ENCODE measurements around the gene APOB. TPM values are rescaled to one million over a fixed set of nuclear protein-coding genes. Genes with fewer than 3 reads are reported as not detected.

Gene APOB
- total RNA-seq, 1 experiment from 2014 or later, result not detected

DNA sequence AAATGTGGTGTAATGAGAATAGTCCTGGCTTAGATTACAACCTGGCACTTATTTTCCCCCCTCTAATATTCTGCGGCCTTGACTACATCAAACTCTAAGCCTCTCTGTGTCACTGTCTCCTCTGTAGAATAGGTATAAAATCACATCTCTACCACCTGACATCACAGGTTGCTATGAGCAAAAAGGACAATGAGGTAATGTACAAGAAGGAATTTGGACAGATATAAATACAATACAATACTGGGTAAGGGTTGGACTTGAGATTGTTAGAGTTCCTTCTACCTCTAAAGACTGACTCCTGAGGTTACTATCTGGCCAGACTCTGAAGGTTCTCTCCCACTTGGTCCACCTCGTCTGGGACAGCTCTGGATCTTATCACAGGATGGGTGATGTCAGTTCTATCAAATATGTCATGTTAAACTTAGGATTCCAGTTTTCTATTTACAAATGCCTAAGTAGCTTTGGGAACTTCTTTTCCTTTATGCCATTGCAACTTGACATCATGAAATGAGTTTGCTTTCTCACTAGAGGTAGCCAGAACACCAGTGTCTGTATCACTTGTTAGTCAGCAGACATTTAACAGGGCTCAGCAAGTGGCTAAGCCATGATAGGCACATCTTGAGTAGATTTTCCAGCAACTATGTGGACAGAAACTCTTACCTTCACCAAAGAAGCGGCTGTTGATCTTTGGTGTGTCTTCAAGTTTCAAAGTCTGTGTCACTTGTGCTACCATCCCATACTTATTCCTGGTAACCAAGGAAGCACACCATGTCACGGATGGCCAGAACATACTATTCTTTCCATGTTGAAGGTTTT lies 9.5 kb downstream of the APOB start:
- TF ChIP-seq EZH2 (IDR thresholded peaks at IDR 0.05; ENCODE audit: low read length, unreplicated experiment), result no peak
- TF ChIP-seq EZH2phosphoT487 (IDR thresholded peaks at IDR 0.05; ENCODE audit: borderline replicate concordance, low read length), result no peak
- TF ChIP-seq CTCF (conservative IDR thresholded peaks at IDR 0.05; ENCODE audit: low read depth, low read length), result no peak
- POLR2A ChIA-PET (ENCODE audit: unreplicated experiment), result no interaction called here

DNA sequence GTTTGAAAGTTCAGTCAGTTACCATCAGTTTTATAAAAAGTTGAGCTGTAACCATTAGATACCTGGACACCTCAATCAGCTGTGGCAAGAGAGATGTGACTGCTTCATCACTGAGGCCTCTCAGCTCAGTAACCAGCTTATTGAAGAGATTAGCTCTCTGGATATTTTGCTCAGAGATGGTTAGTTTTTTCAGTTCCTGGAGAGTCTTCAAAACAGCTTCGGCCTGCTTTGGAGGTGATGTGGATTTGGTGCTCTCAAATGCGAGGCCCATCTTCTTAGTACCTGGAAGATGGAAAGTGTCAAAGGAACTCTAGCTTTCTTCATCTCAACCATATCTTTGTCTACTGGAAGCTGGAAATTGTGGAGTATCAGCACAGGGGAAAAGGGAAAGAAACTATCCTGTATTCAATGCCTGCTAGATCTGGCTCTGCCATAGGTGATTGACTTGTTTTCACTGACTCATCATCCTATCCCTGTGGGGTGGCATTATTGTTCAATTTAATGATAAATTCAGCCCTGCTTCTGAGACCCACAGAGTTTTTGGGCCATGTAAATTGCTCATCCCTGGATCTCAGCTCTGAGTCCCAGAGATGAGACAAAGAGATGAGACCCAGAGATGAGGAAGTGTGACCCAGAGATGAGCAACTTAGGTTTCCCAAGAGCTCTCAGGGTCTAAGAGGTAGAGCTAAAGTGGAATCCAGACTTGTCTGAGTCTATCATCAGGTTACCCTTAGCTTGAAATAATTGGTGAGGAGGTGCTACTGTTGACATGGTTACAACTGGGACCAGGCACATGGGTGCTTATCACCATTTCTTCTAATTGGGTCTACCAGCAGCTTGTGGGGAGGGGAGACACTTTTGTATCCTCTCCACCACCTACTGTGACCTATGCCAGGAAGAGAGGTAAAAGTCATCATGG lies 10.4 kb downstream of the APOB start:
- Histone ChIP-seq H3K9me2 (replicated peaks; ENCODE audit: low read length) (no peaks in the 10 kb centered on the region), H3K4me1 (ENCODE audit: insufficient read depth, low read length) (no peaks in the 10 kb centered on the region), H3K4me3 (ENCODE audit: low read length) (no peak overlapping the region), H3K27me3 (ENCODE audit: low read length) (0 out of 2 replicates have a peak, but pooled peaks cover 3% of the 10 kb centered on the region), H3K27ac (ENCODE audit: low read length) (no peak overlapping the region), H3K4me2 (ENCODE audit: low read length) (no peak overlapping the region), H2AFZ (ENCODE audit: low read length) (no peak overlapping the region), H3K79me2 (ENCODE audit: low read length) (no peaks in the 10 kb centered on the region), H3K9me3 (ENCODE audit: low read length) (no peaks in the 10 kb centered on the region), H3K9ac (ENCODE audit: low read length) (no peak overlapping the region), H3F3A (ENCODE audit: low read length, unreplicated experiment) (no peaks in the 10 kb centered on the region), H3K36me3 (ENCODE audit: low read depth, low read length) (no peaks in the 10 kb centered on the region), H4K20me1 (ENCODE audit: low read length) (no peaks in the 10 kb centered on the region)
- ChIA-PET POLR2A (ENCODE audit: unreplicated experiment) (no interaction called here), CTCF (no interaction called here)
- DNase-seq, result no peak
- BruUV-seq (replicated peaks), result no TSS peak
- no peak for ATAC-seq
- intact Hi-C loops (cut with micrococcal nuclease), result no loop called here
- TF ChIP-seq EZH2phosphoT487 (IDR thresholded peaks at IDR 0.05; ENCODE audit: borderline replicate concordance, low read length), result no peak
- TF ChIP-seq EZH2 (IDR thresholded peaks at IDR 0.05; ENCODE audit: low read length, unreplicated experiment), result no peak
- no peak for TF ChIP-seq CTCF (conservative IDR thresholded peaks at IDR 0.05; ENCODE audit: low read depth, low read length)

More for the DNA sequence above, 9.5 kb downstream of the APOB start:
- no peak overlapping the region for H3K27ac ChIP-seq (ENCODE audit: low read length)
- no peak overlapping the region for H3K9ac ChIP-seq (ENCODE audit: low read length)
- H3K4me2 ChIP-seq (ENCODE audit: low read length), result no peak overlapping the region
- H3K79me2 ChIP-seq (ENCODE audit: low read length), result no peaks in the 10 kb centered on the region
- no peaks in the 10 kb centered on the region for H3K9me3 ChIP-seq (ENCODE audit: low read length)
- no peak for ATAC-seq
- no TSS peak for BruUV-seq (replicated peaks)
- no peak overlapping the region for H3K4me3 ChIP-seq (ENCODE audit: low read length)
- DNase-seq, result no peak
- no peaks in the 10 kb centered on the region for H4K20me1 ChIP-seq (ENCODE audit: low read length)
- no peaks in the 10 kb centered on the region for H3K9me2 ChIP-seq (replicated peaks; ENCODE audit: low read length)
- CTCF ChIA-PET, result no interaction called here
- no peaks in the 10 kb centered on the region for H3F3A ChIP-seq (ENCODE audit: low read length, unreplicated experiment)
- intact Hi-C loops (cut with micrococcal nuclease), result no loop called here
- H3K4me1 ChIP-seq (ENCODE audit: insufficient read depth, low read length), result no peaks in the 10 kb centered on the region
- H3K36me3 ChIP-seq (ENCODE audit: low read depth, low read length), result no peaks in the 10 kb centered on the region
- H3K27me3 ChIP-seq (ENCODE audit: low read length), result 0 out of 2 replicates have a peak, but pooled peaks cover 9% of the 10 kb centered on the region
- no peak overlapping the region for H2AFZ ChIP-seq (ENCODE audit: low read length)

All from PC-3 (cell line).